ENCODE measurements around the gene SSR4.
A peak's percentile ranks its signal among the peaks of the same experiment; 100 is the strongest.

The SSR4 gene

GRCh38 chrX:153802513-153803045 is 8.1 kb downstream of the SSR4 start:
- Histone ChIP-seq H2BK15ac (ENCODE audit: low read length) (no peak overlapping the region), H2BK120ac (ENCODE audit: low read depth, low read length) (no peak overlapping the region), H3K18ac (ENCODE audit: low read length) (no peak overlapping the region), H3K27me3 (ENCODE audit: control insufficient read depth in 3 of 3, insufficient read depth in 3 of 3, low read depth in 1 of 3, low read length in 3 of 3) (peaks cover 0 to 13% (median 0%) of the 10 kb centered on the region in 3 experiments), H3K9ac (ENCODE audit: low read depth, low read length, poor library complexity) (no peak overlapping the region), H2AFZ (ENCODE audit: low read length) (no peak overlapping the region), H4K91ac (ENCODE audit: low read depth, low read length, poor library complexity) (no peak overlapping the region), H3K79me1 (ENCODE audit: low read depth, low read length) (no peaks in the 10 kb centered on the region), H2BK5ac (ENCODE audit: low read length) (peak overlapping the region; percentile 24), H3K4me3 (ENCODE audit: low read length in 2 of 2) (no peak overlapping the region), H3K4ac (ENCODE audit: low read length) (no peak overlapping the region), H3K4me1 (ENCODE audit: control insufficient read depth in 2 of 2, insufficient read depth in 1 of 2, low read depth in 1 of 2, low read length in 2 of 2) (no peaks in the 10 kb centered on the region), H4K8ac (ENCODE audit: low read depth, low read length) (no peak overlapping the region), H2AK5ac (ENCODE audit: low read depth, low read length) (no peak overlapping the region), H3K23ac (ENCODE audit: low read depth, low read length, poor library complexity) (no peak overlapping the region), H3K4me2 (ENCODE audit: insufficient read depth, low read length, poor library complexity, severe bottlenecking) (no peak overlapping the region), H3K9me3 (replicated peaks in 1 of 2; ENCODE audit: control insufficient read depth in 2 of 2, insufficient read depth in 1 of 2, low read depth in 1 of 2, low read length in 2 of 2) (no peaks in the 10 kb centered on the region), H2BK12ac (ENCODE audit: low read length) (no peak overlapping the region), H3K36me3 (replicated peaks in 1 of 2; ENCODE audit: control insufficient read depth in 2 of 2, insufficient read depth in 2 of 2, low read length in 2 of 2) (peaks cover 0 to 30% of the 10 kb centered on the region in 2 donors), H3K14ac (ENCODE audit: low read length) (no peak overlapping the region), H3K27ac (replicated peaks; ENCODE audit: low read length) (no peak overlapping the region)
- DNase-seq (ENCODE audit: low spot score), result no peak
- WGBS, 2 donors (ENCODE audit: extremely low coverage in 2 of 2, insufficient read length in 2 of 2, insufficient replicate concordance in 1 of 2), result no CpG with 5 or more reads among the region's 14 CpGs

GRCh38 chrX:153803211-153804099 is 9.0 kb downstream of the SSR4 start:
- no peak overlapping the region for H3K4ac ChIP-seq (ENCODE audit: low read length)
- no peak overlapping the region for H3K4me2 ChIP-seq (ENCODE audit: insufficient read depth, low read length, poor library complexity, severe bottlenecking)
- no peak overlapping the region for H2BK120ac ChIP-seq (ENCODE audit: low read depth, low read length)
- H3K14ac ChIP-seq (ENCODE audit: low read length), result peak overlapping the region; percentile 56
- H3K27me3 ChIP-seq (ENCODE audit: control insufficient read depth in 3 of 3, insufficient read depth in 3 of 3, low read depth in 1 of 3, low read length in 3 of 3), result peaks cover 0 to 13% (median 0%) of the 10 kb centered on the region in 3 experiments
- no peak overlapping the region for H3K18ac ChIP-seq (ENCODE audit: low read length)
- H3K23ac ChIP-seq (ENCODE audit: low read depth, low read length, poor library complexity), result no peak overlapping the region
- H2BK15ac ChIP-seq (ENCODE audit: low read length), result no peak overlapping the region
- H4K8ac ChIP-seq (ENCODE audit: low read depth, low read length), result no peak overlapping the region
- no peak overlapping the region for H2AFZ ChIP-seq (ENCODE audit: low read length)
- no peak overlapping the region for H3K9ac ChIP-seq (ENCODE audit: low read depth, low read length, poor library complexity)
- no peak overlapping the region for H3K4me3 ChIP-seq (ENCODE audit: low read length in 2 of 2)
- no CpG with 5 or more reads among the region's 87 CpGs for WGBS, 2 donors (ENCODE audit: extremely low coverage in 2 of 2, insufficient read length in 2 of 2, insufficient replicate concordance in 1 of 2)
- no peaks in the 10 kb centered on the region for H3K79me1 ChIP-seq (ENCODE audit: low read depth, low read length)
- H4K91ac ChIP-seq (ENCODE audit: low read depth, low read length, poor library complexity), result no peak overlapping the region
- H3K36me3 ChIP-seq (replicated peaks in 1 of 2; ENCODE audit: control insufficient read depth in 2 of 2, insufficient read depth in 2 of 2, low read length in 2 of 2), result peaks cover 0 to 23% of the 10 kb centered on the region in 2 donors
- no peak overlapping the region for H3K27ac ChIP-seq (replicated peaks; ENCODE audit: low read length)
- no peak overlapping the region for H2AK5ac ChIP-seq (ENCODE audit: low read depth, low read length)
- H3K9me3 ChIP-seq (replicated peaks in 1 of 2; ENCODE audit: control insufficient read depth in 2 of 2, insufficient read depth in 1 of 2, low read depth in 1 of 2, low read length in 2 of 2), result no peaks in the 10 kb centered on the region
- no peaks in the 10 kb centered on the region for H3K4me1 ChIP-seq (ENCODE audit: control insufficient read depth in 2 of 2, insufficient read depth in 1 of 2, low read depth in 1 of 2, low read length in 2 of 2)
- no peak overlapping the region for H2BK12ac ChIP-seq (ENCODE audit: low read length)
- DNase-seq (ENCODE audit: low spot score), result no peak
- no peak overlapping the region for H2BK5ac ChIP-seq (ENCODE audit: low read length)

- H2AFZ ChIP-seq (ENCODE audit: low read length), result no peak overlapping the region
- H3K27me3 ChIP-seq (ENCODE audit: control insufficient read depth in 3 of 3, insufficient read depth in 3 of 3, low read depth in 1 of 3, low read length in 3 of 3), result peaks cover 0 to 17% (median 0%) of the 10 kb centered on the region in 3 experiments
- H3K4me1 ChIP-seq (ENCODE audit: control insufficient read depth in 2 of 2, insufficient read depth in 1 of 2, low read depth in 1 of 2, low read length in 2 of 2), result no peaks in the 10 kb centered on the region
- no peaks in the 10 kb centered on the region for H3K79me1 ChIP-seq (ENCODE audit: low read depth, low read length)
- no peak overlapping the region for H4K8ac ChIP-seq (ENCODE audit: low read depth, low read length)
- no peak overlapping the region for H3K18ac ChIP-seq (ENCODE audit: low read length)
- no peak overlapping the region for H2AK5ac ChIP-seq (ENCODE audit: low read depth, low read length)
- H3K14ac ChIP-seq (ENCODE audit: low read length), result no peak overlapping the region
- H2BK5ac ChIP-seq (ENCODE audit: low read length), result no peak overlapping the region
- no peak overlapping the region for H2BK12ac ChIP-seq (ENCODE audit: low read length)
- no peaks in the 10 kb centered on the region for H3K9me3 ChIP-seq (replicated peaks in 1 of 2; ENCODE audit: control insufficient read depth in 2 of 2, insufficient read depth in 1 of 2, low read depth in 1 of 2, low read length in 2 of 2)
- H3K4ac ChIP-seq (ENCODE audit: low read length), result no peak overlapping the region
- H3K9ac ChIP-seq (ENCODE audit: low read depth, low read length, poor library complexity), result no peak overlapping the region
- no peak overlapping the region for H3K27ac ChIP-seq (replicated peaks; ENCODE audit: low read length)
- no peak overlapping the region for H3K23ac ChIP-seq (ENCODE audit: low read depth, low read length, poor library complexity)
- DNase-seq (ENCODE audit: low spot score), result no peak
- no peak overlapping the region for H2BK120ac ChIP-seq (ENCODE audit: low read depth, low read length)
- no peak overlapping the region for H2BK15ac ChIP-seq (ENCODE audit: low read length)
- no peak overlapping the region for H4K91ac ChIP-seq (ENCODE audit: low read depth, low read length, poor library complexity)
- no peak overlapping the region for H3K4me3 ChIP-seq (ENCODE audit: low read length in 2 of 2)
- WGBS, 2 donors (ENCODE audit: extremely low coverage in 2 of 2, insufficient read length in 2 of 2, insufficient replicate concordance in 1 of 2), result no CpG with 5 or more reads among the region's 34 CpGs
- peaks cover 0 to 16% of the 10 kb centered on the region in 2 donors for H3K36me3 ChIP-seq (replicated peaks in 1 of 2; ENCODE audit: control insufficient read depth in 2 of 2, insufficient read depth in 2 of 2, low read length in 2 of 2)
- no peak overlapping the region for H3K4me2 ChIP-seq (ENCODE audit: insufficient read depth, low read length, poor library complexity, severe bottlenecking)
Measured at GRCh38 chrX:153804100-153804595, 9.7 kb downstream of the SSR4 start.

- H3K4ac ChIP-seq (ENCODE audit: low read length), result no peak overlapping the region
- H3K14ac ChIP-seq (ENCODE audit: low read length), result no peak overlapping the region
- H3K9ac ChIP-seq (ENCODE audit: low read depth, low read length, poor library complexity), result no peak overlapping the region
- no peak overlapping the region for H2BK15ac ChIP-seq (ENCODE audit: low read length)
- H3K18ac ChIP-seq (ENCODE audit: low read length), result no peak overlapping the region
- no peak overlapping the region for H3K23ac ChIP-seq (ENCODE audit: low read depth, low read length, poor library complexity)
- no peaks in the 10 kb centered on the region for H3K79me1 ChIP-seq (ENCODE audit: low read depth, low read length)
- no peak overlapping the region for H2BK12ac ChIP-seq (ENCODE audit: low read length)
- H4K8ac ChIP-seq (ENCODE audit: low read depth, low read length), result no peak overlapping the region
- peaks cover 0 to 17% (median 0%) of the 10 kb centered on the region in 3 experiments for H3K27me3 ChIP-seq (ENCODE audit: control insufficient read depth in 3 of 3, insufficient read depth in 3 of 3, low read depth in 1 of 3, low read length in 3 of 3)
- no CpG with 5 or more reads among the region's 25 CpGs for WGBS, 2 donors (ENCODE audit: extremely low coverage in 2 of 2, insufficient read length in 2 of 2, insufficient replicate concordance in 1 of 2)
- peaks cover 0 to 13% of the 10 kb centered on the region in 2 donors for H3K36me3 ChIP-seq (replicated peaks in 1 of 2; ENCODE audit: control insufficient read depth in 2 of 2, insufficient read depth in 2 of 2, low read length in 2 of 2)
- H4K91ac ChIP-seq (ENCODE audit: low read depth, low read length, poor library complexity), result no peak overlapping the region
- no peak overlapping the region for H3K4me2 ChIP-seq (ENCODE audit: insufficient read depth, low read length, poor library complexity, severe bottlenecking)
- H2BK120ac ChIP-seq (ENCODE audit: low read depth, low read length), result no peak overlapping the region
- H2AFZ ChIP-seq (ENCODE audit: low read length), result no peak overlapping the region
- no peak for DNase-seq (ENCODE audit: low spot score)
- no peak overlapping the region for H2BK5ac ChIP-seq (ENCODE audit: low read length)
- H3K27ac ChIP-seq (replicated peaks; ENCODE audit: low read length), result no peak overlapping the region
- no peaks in the 10 kb centered on the region for H3K4me1 ChIP-seq (ENCODE audit: control insufficient read depth in 2 of 2, insufficient read depth in 1 of 2, low read depth in 1 of 2, low read length in 2 of 2)
- no peaks in the 10 kb centered on the region for H3K9me3 ChIP-seq (replicated peaks in 1 of 2; ENCODE audit: control insufficient read depth in 2 of 2, insufficient read depth in 1 of 2, low read depth in 1 of 2, low read length in 2 of 2)
- no peak overlapping the region for H3K4me3 ChIP-seq (ENCODE audit: low read length in 2 of 2)
- H2AK5ac ChIP-seq (ENCODE audit: low read depth, low read length), result no peak overlapping the region
Measured at GRCh38 chrX:153804621-153805020, 10.2 kb downstream of the SSR4 start.

Data from neuronal stem cell (in vitro differentiated cells).